Hematopoietic multipotent progenitor cell treated with erythropoietin and hydrocortisone succinate and interleukin-3 and kit ligand, for 6 days (in vitro differentiated cells): ENCODE data around the gene FHOD3.
"Not testable (repeated sequence)": the region's sequence is repeated elsewhere in the genome, so short reads cannot be mapped to it uniquely, and the experiment has no call there.

ENCODE experiments used
- DNase-seq: peaks from one replicate; pipeline ENCODE4 v3.0.0-alpha.2; 2015

Gene FHOD3

DNA sequence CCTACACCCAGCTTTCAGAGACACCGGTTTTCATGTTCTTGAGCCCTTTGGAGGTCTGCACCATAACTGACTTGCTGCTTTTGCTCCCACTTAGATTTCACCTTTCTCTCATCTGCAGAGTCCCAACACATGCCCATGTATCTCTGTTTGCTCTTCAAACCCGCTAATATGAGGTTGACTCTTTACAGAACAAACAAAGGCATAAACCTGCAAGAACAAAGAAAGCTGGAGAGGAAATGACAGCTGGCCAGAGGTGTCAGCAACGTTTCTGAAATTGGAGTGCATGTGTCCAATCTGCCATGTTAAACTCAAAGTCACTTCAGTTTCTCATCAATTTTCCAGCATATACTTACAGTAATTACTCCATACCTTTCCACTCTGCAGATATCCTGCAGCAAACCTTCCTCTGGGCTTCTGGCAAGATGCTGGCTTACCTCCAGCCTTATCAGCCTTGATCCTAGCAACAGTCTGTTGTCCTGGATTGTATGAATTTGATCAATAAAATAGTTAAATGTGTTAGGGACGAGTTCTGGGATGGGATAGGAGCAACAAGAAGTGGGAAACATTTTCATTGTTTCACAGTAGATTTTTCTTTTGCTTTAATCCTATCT is 157.4 kb downstream of the FHOD3 start:
- DNase-seq = no peak

DNA sequence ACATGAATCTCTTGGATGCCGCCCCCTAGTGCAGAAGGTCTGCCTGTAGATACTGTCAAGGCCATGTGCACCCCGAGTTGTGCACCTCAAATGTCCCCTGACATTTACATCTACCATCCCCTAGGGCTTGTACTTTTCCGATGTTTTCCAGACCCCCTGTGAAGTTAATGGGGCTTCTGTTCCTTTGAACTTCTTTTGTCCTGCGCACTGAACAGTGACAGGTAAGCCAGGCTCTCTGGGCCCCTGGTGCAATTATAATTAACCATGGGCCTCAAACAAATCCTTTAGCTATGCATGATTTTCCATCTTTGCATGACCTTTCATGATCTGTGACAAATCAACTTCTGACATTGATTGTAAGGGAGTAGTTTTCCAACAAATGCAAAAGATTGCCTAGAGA is 158.4 kb downstream of the FHOD3 start:
- no peak for DNase-seq

DNA sequence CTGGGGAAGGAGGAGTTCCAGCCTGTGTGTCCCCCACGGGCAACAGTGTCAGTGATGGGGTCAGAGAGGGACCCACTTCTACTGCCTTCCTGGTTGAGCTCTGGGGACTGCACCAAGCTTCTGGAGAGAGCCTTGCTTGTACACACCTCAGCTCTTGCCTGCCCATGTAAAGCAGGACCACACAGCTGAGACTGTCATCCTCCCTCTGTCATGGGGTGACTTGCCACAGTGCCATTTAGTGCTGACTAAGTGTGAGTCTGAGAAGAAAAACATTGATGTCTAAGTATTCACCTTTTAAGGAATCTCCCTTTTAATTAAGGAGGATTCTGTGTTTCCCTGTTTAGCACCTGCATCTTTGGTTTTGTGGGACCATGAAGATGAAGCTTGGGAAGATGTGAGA is 159.1 kb downstream of the FHOD3 start:
- no peak for DNase-seq

DNA sequence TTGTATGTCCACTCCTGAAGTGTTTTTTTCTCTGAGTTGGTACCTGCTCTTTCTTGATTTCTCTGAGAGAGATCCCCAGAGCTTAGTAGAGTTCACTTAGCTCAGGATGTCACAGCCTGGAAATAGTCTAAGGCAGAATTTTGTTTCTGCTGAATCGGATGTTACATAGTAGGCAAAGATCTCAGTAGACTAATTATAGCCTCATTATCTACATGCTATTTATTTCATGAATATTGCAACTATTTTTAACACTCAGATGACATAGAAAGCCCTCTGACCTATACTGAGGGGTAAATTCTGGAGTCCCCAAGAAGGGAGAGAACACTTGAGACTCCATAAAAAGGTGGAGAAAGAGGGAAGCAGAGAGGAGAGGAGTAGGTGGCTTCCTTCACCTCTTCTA is 160.2 kb downstream of the FHOD3 start:
- no peak for DNase-seq

DNA sequence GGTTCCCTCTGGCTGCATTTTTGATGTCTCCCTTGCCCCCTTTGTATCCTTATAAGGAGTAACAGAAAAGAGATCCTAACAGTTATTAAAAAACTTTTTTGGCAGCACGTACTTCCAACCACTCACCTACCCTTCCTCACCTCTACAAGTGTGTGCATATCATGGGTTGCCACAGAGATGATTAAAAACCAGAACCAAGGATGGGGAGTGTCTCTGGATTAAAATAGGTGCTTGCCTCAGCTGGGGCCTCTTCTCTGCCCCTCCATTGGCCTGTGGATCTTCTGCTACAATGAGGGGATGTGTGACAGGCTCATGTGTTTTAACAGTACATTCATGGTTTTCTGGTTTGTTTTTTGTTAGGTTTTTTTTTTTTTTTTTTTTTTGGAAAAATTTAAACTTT is 160.8 kb downstream of the FHOD3 start:
- no peak for DNase-seq

DNA sequence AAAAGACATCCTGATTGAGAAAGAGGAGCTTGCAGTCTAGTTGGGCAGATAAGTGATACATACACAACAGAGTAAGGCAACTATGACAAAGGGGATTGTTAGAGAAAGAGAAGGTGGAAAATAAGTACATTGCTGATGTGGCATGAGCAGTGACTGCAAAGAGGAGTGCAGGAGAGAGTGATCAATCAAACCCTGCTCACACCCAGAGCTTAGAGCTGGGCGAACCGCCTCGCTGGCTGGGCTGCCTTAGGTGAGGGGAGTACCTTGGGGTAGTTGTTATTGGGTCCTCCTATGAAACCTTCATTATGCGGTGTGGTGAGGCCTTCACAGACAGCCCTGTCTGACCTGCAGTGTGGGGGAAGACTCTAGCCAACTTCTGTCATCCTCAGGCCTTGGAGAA is 161.7 kb downstream of the FHOD3 start:
- DNase-seq = no peak

DNA sequence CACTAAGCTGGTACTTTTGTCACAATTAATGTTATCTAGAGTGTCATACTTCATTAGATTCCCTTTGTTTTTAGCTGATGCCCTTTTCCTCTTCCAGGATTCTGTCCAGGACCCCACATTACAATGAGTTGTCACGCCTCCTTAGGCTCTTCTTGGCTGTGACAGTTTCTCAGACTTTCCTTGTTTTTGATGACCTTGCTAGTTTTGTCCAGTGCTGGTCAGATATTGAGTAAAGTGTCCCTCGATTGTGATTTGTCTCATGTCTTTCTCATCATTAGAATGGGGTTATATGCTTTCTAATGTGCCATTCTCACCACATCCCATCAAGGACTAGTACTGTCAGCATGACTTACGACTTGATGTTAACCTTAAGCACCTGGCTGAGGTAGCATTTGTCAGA is 162.3 kb downstream of the FHOD3 start:
- DNase-seq = no peak

DNA sequence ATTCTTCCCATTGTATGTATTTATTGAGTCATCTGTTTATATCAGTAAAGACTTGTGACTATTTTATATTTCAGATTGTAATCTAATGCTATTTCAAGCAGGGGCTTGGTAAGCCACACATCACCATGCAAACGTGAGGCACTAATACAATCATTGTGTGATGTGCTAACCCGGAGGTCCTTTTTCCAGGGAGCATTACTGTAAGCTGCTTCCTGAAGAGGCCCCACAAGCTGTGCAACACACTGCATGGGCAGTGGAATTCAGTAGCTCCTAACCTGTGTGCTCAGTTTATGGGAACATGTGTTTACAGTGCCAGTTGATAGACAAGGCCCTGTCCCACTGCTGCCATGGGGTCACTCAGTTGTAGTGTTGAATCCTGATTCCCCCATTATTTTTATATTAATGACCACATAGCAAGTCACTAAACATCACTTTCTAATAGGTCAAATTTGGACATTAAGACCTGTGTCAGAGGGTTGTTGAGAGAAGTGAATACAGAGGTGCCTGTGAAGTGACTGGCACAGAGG is 162.9 kb downstream of the FHOD3 start:
- no peak for DNase-seq

DNA sequence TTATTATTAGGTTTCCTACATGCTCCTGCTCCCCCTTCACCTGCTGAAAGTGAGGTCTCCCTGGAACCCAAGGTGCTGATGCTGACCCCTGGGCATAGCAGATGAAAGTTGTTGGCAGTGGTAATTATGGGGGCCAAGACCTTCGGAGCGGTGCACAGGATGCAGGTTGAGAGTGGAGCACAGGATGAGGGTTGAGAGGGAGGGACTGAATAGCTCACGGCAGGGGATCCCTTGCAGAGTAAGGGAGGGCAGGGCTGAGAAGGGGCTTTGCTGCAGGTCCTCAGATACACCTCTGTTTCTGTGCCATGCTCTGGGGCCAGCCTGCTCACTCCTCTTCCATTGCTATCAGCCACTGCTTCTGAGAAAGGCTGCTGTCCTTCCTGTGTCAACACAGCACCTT is 163.3 kb downstream of the FHOD3 start:
- DNase-seq = no peak

DNA sequence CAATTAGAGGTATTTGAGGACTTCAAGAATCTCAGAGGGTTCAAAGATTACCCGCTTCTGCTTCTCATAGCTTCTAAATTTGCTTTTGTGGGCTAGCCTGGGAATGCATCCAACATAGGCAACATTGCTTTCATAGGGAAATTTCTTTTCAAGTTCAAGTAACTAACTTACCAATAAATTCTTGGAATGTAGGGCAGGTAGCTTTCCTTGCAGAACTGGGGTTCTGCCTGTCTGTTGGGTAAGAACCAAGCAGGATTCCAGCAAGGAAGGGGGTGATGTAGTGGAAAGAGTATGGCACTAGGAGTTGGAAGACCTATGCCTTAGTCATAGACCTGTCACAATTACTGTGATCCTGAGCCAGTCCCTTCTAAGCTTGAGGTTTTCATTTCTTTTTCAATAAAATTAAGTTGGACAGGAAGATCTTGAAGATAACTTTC is 164.1 kb downstream of the FHOD3 start:
- DNase-seq = no peak

DNA sequence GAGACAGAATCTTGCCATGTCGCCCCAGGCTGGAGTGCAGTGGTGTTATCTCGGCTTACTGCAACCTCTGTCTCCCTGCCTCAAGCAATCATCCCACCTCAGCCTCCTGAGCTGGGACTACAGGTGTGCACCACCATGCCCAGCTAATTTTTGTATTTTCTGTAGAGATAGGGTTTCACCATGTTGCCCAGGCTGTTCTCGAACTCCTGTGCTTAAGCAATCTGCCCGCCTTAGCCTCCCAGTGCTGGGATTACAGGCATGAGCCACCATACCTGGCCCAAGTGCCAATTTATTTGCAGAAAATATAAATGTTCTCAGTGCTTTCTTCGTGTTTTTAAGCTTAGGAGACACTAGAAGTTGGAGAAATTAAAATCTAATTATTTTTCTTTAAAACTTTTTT is 166.0 kb downstream of the FHOD3 start:
- DNase-seq = not testable (repeated sequence)

DNA sequence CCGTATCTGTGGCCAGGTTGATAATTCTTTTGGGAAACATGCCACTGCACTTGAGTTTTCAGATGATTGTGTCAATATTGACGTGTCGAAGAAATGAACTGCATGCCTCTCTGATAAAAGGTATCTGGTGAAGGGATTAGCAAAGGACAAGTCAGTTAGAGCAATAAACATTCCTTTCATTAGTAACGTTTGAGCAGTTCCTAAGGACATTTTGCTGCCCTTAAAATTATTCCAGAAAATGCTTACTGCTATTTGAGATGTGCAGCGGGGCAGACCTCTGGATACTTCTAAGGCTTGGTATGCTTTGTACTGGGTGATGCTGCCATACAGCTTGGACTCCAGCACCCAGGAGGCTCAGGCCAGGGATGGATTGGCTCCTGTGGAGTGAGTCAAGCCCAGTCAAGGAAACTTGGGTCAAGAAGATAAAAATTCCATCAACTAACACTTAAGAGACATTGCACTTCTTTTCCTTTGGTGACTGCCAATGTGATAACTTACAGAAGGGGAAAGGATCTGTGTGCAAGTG is 166.7 kb downstream of the FHOD3 start:
- DNase-seq = no peak

DNA sequence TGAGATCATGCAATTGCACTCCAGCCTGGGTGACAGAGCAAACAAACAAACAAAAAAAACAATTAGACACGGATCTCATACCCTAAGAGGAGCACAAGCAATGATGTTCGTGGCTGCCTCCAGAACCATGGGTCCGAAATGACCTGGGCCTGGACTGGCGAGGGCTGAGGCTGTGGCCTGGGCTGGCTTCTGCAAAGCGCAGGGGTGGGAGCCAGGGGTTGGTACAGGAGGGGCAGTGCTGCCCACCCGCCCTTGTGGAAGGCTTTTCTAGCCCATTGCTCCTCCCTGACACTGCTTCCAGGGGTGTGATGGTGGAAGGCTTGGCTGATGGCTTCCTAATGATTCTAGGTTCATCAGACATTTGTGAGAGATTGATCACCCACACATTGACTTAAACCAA is 167.8 kb downstream of the FHOD3 start:
- no peak for DNase-seq

DNA sequence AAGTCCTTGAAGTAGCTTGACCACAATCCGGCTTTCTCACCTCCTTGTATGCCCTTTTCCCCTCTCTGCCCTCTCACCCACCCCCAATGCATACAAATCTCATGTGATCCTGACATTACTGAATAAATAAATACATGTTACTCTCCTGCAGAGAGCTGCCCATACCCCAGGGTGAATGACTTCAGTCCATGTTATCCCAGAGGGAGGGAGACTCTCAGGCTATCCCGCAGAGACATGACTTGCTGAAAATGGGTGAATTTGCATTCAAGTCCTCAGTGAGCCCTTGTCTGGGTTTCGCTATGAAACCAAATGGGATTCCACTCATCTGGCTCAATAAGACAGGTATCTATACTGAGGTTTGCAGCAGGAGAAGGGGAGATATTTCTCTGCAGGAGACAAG is 168.5 kb downstream of the FHOD3 start:
- DNase-seq = no peak

DNA sequence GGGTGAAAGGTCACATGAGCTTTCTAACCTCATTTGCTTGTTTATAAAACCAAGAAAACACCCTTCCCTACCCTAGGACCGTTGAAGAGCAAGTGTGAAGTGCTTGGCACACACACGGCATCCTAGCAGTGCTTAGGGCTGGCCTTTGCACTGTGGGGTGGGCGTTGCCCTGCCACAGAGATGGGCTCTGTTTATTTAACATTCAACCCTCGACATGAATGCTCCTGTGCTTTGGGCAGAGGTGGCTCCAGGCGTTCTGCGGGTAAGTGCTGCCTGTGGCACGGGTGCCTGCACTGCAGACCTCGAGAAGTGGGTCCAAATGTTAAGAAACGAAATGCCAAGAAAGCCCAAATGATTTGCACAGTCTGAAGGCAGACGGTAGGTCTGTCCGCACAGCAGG is 170.1 kb downstream of the FHOD3 start:
- no peak for DNase-seq

DNA sequence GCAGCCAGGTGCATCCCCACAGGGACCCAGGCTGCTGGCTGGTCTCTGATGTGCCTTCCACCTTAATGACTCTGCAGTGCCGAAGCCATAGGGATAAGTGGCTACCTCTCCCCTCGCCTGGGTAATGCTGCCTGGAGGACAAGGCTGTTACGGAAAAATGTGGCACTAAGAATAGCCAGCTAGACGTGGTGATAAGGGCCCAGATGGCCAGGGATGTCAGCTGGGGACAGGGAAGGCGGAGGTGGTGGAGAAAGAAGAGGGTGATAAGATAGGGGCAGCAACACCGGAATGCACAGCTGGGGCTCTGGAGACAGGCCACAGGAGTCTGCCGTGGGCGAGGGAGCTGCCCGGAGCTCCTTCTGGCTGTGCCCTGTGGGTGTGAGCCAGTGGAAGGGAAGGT is 170.6 kb downstream of the FHOD3 start:
- DNase-seq = no peak

DNA sequence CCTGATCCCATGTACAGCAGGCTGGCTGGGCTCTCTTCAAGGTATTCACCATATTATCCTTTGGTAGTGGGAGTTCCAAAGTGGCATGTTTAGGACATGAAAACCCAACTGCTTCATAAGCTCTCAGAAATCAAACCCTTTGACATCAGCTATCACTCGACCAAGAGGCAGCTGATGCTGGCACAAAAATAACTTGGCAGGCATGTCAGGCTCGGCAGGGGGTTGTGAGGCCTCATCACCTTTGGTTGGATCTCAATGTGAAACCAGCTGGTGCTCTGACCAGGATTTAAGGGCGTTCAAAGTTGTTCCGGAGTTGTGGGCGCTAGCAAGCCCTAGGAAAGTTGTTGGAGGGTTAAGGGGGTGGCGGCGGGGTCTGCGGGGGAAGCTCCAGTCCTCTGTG is 171.9 kb downstream of the FHOD3 start:
- no peak for DNase-seq

DNA sequence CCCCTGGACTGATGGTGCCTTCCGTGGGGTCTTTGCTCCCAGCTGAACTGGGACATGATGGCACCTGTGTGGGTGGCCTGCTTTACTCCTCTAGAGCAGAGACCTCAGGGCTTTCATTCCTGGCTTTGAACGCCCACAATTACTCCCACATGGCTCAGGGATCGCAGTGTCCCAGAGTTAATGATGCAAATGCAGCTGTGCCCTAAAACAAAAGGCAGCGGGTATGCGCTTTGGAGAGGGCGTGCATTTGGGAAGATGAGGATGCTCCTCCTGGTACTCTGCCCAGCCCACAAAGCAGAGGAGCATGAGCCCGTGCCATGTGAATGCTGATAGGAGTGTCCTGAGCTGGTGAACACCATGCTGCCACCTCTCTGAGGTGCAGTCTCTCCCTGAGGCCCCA is 173.4 kb downstream of the FHOD3 start:
- DNase-seq = no peak

DNA sequence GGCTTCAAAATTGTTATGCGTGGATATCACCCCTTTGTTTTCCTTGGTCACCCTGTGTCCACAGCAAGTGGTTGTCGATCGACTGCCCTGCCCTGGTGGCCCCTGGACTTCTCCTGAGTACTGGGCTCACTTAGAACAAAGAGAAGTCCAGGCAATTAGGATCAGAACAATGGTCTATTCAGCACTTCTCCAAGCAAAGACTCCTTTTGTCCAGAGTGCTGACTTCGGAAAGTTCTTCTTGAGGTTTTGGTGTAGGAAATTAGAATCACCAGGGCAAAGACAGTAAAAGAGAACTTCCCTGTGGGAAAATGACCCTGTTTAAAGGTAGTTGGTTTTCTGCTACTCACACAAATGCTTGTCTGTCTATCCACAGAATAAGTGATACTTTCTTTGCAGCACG is 173.9 kb downstream of the FHOD3 start:
- DNase-seq = no peak

DNA sequence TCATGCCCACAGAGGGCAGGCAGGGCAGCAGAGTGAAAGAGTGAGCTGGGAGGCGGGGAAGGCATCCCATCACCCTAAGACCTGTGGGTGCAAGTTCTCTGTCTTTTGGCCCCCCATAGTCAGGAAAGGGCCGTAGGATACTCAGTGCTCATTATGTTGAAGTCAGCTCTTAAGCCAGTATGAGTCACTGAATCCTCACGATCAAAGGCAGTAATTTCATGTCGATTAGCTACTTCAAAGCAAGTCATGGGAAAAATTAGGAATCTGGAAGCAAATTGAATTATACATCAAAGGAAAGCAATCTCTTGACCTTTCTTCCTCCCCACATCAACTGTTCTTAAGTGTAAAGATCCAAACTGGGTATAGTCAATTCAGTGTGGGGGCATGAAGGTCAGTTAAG is 178.9 kb downstream of the FHOD3 start:
- no peak for DNase-seq

DNA sequence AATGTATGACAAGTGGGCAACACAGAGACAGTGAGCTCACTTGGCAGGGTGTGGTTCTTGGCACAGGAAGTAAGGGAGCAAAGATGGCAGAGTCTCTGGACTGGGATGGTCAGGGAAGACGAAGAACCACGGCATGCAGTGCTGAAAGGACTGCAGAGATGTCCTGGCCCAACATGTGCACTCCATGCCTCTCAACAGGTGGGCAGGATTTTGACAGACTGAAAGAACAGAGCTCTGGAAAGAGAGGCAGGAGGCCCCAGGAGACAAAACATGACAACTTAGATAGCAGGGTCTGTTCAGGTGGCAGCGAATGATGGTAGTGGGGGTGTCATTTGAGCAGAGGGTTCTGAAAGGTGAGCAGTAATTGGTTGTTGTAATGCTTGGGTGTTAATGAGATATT is 180.3 kb downstream of the FHOD3 start:
- no peak for DNase-seq

DNA sequence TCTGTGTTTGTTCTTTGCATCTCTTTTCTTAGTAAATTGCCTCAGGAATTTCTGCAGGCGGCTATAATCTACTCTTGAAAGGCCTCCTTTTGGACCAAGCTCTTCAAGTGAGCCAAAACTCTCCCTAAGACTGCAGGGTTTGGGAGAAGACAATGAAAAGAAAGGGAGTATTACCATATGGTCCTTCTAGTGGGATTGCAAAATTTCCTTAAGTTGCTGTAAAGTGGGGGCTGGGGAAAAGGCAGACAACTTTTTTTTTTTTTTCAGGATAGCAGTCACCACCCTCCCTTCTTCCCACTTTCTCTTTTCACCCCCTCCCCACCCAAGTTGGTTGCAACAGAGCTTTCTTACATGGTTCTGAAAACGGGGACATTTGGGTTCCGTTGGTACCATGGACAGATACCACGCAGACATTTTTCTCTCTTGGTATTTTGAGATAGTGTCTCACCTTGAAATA is 183.7 kb downstream of the FHOD3 start:
- no peak for DNase-seq

DNA sequence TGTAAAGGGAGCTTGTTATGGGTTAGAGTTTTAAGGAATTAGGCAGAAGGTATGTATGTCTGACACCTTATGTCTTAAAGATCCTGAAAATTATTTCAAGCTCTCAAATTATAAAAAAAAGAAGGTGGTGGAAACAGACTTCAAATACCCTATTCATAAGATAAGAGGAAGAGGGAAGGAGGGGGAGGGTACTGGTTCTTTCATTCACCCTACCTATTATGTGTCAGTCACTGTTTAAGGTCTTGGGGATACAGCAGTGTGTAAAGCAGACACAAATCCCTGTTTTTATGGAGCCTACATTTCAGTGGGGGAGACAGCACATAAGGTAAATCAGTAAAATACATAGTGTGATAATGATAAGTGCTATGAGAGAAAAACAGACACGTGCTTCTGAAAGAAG is 184.4 kb downstream of the FHOD3 start:
- no peak for DNase-seq

DNA sequence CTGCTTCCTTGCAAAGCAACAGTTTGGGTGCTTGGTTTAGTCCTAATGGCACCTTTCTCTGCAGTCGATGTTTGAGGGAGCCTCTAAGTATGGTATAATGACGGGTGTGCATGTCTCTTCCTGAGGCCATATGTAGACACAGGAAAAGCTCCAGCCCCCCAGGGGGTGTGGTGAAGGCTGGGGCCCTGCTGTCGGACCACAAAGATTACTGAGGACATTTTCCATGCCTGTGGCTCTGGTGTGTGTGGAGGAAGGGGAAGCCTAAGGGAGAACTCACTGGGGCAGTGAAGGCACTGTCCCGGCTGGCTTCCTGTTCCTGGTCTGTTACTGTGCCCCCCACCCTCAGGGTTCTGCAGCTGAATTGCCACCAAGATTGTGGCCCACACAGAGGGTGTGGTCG is 187.1 kb downstream of the FHOD3 start:
- DNase-seq = no peak

DNA sequence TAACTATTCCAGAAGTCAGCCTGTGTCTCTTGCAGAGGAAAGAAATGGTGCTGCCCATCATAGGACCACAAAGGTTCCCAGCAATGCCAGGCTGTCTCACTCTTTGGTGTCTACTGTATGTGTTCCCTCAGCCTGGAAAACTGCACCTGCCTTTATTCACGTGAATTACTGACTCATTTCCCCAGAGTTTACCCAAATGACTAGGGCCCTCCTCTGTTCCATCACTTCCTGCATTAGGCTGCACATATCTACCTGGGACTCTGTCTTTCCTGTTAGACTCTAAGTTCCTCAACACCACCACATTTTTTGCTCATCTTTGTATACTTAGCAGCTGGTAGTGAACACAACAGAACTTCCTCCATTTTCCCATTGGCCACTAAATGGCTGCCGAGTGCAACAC is 188.3 kb downstream of the FHOD3 start:
- DNase-seq = no peak
